ENCODE results near the gene POLRMT. TPM values are rescaled to one million over a fixed set of nuclear protein-coding genes. Genes with fewer than 3 reads are reported as not detected.

POLRMT gene
- total RNA-seq, 1 donor = 50.9 TPM

GRCh38 chr19:570251-570686, 63.1 kb downstream of the POLRMT start:
- DNase-seq (ENCODE audit: low read depth in 2 of 3, low spot score in 2 of 3) = no peak

- no peak for DNase-seq (ENCODE audit: low read depth in 2 of 3, low spot score in 2 of 3)
Observed at GRCh38 chr19:567296-567900, 65.9 kb downstream of the POLRMT start.

Other genes with a start within 250 kb of the POLRMT start
- gene C2CD4C, start 224.4 kb downstream of the POLRMT start, total RNA-seq = not detected
- gene SHC2, start 172.5 kb downstream of the POLRMT start, total RNA-seq = under 0.01 TPM
- 0.27 TPM for gene MADCAM1, start 137.1 kb downstream of the POLRMT start, total RNA-seq
- 59.0 TPM for gene TPGS1, start 126.0 kb downstream of the POLRMT start, total RNA-seq
- 49.3 TPM for gene CDC34, start 101.8 kb downstream of the POLRMT start, total RNA-seq
- 0.27 TPM for gene GZMM, start 89.5 kb downstream of the POLRMT start, total RNA-seq
- 254 TPM for gene BSG, start 60.9 kb downstream of the POLRMT start, total RNA-seq
- gene HCN2, start 43.7 kb downstream of the POLRMT start, total RNA-seq = under 0.01 TPM
- gene FGF22, start 6.3 kb upstream of the POLRMT start, total RNA-seq = under 0.01 TPM
- gene RNF126, start 29.7 kb upstream of the POLRMT start, total RNA-seq = 50.1 TPM
- 7.5 TPM for gene FSTL3, start 42.9 kb upstream of the POLRMT start, total RNA-seq
- gene PRSS57, start 61.9 kb upstream of the POLRMT start, total RNA-seq = 829 TPM
- 15.6 TPM for gene PALM, start 75.4 kb upstream of the POLRMT start, total RNA-seq
- 0.27 TPM for gene MISP, start 117.6 kb upstream of the POLRMT start, total RNA-seq
- gene PTBP1, start 163.9 kb upstream of the POLRMT start, total RNA-seq = 348 TPM
- 5.9 TPM for gene PLPPR3, start 188.4 kb upstream of the POLRMT start, total RNA-seq
- 5.4 TPM for gene AZU1, start 194.3 kb upstream of the POLRMT start, total RNA-seq
- 34.7 TPM for gene PRTN3, start 207.5 kb upstream of the POLRMT start, total RNA-seq
- 11.0 TPM for gene ELANE, start 218.8 kb upstream of the POLRMT start, total RNA-seq
- gene CFD, start 226.1 kb upstream of the POLRMT start, total RNA-seq = 9.4 TPM